Uterus (tissue), 4 donors: ENCODE measurements around the gene SPRY2. TPM values are rescaled to one million over a fixed set of nuclear protein-coding genes. Genes with fewer than 3 reads are reported as not detected.
A peak's percentile ranks its signal among the peaks of the same experiment; 100 is the strongest.

Experiments used
- DNase-seq, 2 donors: peaks; one replicate each; pipeline ENCODE4 v3.0.0-alpha.2; 2019 to 2020
- H3K27ac ChIP-seq, 2 donors: fragments of 200-600 bp; sonication (generic); 1 replicate in 1 of 2; 2 replicates in 1 of 2; pipeline ENCODE4 v1.5.1; 2016 to 2018
- H3K27me3 ChIP-seq, 2 donors: fragments of 200-600 bp; sonication (generic); one replicate each; pipeline ENCODE4 v1.5.1; 2018 to 2019; ENCODE audit warnings: control low read depth in 1 of 2
- H3K36me3 ChIP-seq, 2 donors: fragments of 200-600 bp; sonication (generic); one replicate each; pipeline ENCODE4 v1.5.1; 2019; ENCODE audit warnings: control low read depth in 1 of 2
- H3K4me1 ChIP-seq, 2 donors: fragments of 200-600 bp; sonication (generic); one replicate each; pipeline ENCODE4 v1.5.1; 2018 to 2019; ENCODE audit warnings: control low read depth in 1 of 2
- H3K4me3 ChIP-seq, 2 donors: fragments of 200-600 bp; sonication (generic); 1 replicate in 1 of 2; 2 replicates in 1 of 2; pipeline ENCODE4 v1.5.1; 2018 to 2019; ENCODE audit warnings: mild to moderate bottlenecking in 1 of 2
- H3K9me3 ChIP-seq, 2 donors: fragments of 200-600 bp; sonication (generic); one replicate each; pipeline ENCODE4 v1.5.1; 2019; ENCODE audit warnings: control low read depth in 1 of 2
- POLR2A ChIP-seq, 2 donors: fragments of 450-650 bp; IDR thresholded peaks; one replicate each; pipeline ENCODE4 v1.6.1; 2016; ENCODE audit warnings: antibody characterized with exemption in 2 of 2, mild to moderate bottlenecking in 1 of 2, moderate library complexity in 1 of 2
- intact Hi-C: fragments of 100-400 bp; cut with DNase I; formaldehyde crosslinking; loops from one replicate; pipeline ENCODE4 v1.15.1; 2023; ENCODE audit warnings: low total_unique reads
- total RNA-seq, 4 donors: library from RNA; depleted of rRNA in 3 of 4; stranded (reverse); fragments of >200 nt in 3 of 4; gene quantifications; one replicate each; pipeline versions ENCODE4 v1.1.0 to v1.2.4, GENCODE V29; 2014 to 2023
- TF ChIP-seq, protein P1 (sequence below), 4 experiments: fragments of 200-600 bp in 2 of 4; fragments of 450-650 bp in 2 of 4; sonication (generic) in 2 of 4; IDR thresholded peaks; one replicate each; pipeline ENCODE4 v1.5.1; 2016 to 2019; ENCODE audit warnings: antibody characterized with exemption in 4 of 4, mild to moderate bottlenecking in 2 of 4, moderate library complexity in 1 of 4
- donor health status: DM: yes; HTN: yes; CAD: no.

Gene SPRY2
- total RNA-seq, 4 donors from 2014 or later: 11.3 to 48.6 (median 45.6) TPM

DNA sequence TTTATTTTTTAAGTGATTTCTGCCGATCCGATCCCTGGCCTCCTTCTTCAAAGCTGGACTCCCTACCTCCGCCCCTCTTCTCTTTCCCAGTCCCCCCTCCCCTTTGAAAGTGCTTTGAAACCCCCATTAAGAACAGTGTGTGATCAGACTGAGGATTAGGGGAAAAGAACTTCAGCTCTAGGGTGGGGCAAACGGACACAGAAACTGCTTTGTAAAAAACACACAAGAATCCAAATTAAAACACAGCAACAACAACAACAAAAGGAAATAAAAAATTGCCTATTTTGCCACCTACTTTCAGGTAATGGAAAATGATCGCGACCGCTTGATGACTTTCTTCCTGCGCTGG, 1.4 kb downstream of the SPRY2 start:
- peak overlapping the region; percentile 90 to 92 for H3K27ac ChIP-seq
- no peaks in the 10 kb centered on the region for H3K4me1 ChIP-seq
- DNase-seq: no peak
- H3K4me3 ChIP-seq: peak overlapping the region; percentile 58 to 78
- no peaks in the 10 kb centered on the region for H3K9me3 ChIP-seq
- H3K36me3 ChIP-seq: no peaks in the 10 kb centered on the region
- no peaks in the 10 kb centered on the region for H3K27me3 ChIP-seq
- TF ChIP-seq, protein P1, sequence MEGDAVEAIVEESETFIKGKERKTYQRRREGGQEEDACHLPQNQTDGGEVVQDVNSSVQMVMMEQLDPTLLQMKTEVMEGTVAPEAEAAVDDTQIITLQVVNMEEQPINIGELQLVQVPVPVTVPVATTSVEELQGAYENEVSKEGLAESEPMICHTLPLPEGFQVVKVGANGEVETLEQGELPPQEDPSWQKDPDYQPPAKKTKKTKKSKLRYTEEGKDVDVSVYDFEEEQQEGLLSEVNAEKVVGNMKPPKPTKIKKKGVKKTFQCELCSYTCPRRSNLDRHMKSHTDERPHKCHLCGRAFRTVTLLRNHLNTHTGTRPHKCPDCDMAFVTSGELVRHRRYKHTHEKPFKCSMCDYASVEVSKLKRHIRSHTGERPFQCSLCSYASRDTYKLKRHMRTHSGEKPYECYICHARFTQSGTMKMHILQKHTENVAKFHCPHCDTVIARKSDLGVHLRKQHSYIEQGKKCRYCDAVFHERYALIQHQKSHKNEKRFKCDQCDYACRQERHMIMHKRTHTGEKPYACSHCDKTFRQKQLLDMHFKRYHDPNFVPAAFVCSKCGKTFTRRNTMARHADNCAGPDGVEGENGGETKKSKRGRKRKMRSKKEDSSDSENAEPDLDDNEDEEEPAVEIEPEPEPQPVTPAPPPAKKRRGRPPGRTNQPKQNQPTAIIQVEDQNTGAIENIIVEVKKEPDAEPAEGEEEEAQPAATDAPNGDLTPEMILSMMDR (IDR thresholded peaks at IDR 0.05): no peak
- TF ChIP-seq POLR2A (IDR thresholded peaks at IDR 0.05): no peak
- intact Hi-C loops: no loop called here

DNA sequence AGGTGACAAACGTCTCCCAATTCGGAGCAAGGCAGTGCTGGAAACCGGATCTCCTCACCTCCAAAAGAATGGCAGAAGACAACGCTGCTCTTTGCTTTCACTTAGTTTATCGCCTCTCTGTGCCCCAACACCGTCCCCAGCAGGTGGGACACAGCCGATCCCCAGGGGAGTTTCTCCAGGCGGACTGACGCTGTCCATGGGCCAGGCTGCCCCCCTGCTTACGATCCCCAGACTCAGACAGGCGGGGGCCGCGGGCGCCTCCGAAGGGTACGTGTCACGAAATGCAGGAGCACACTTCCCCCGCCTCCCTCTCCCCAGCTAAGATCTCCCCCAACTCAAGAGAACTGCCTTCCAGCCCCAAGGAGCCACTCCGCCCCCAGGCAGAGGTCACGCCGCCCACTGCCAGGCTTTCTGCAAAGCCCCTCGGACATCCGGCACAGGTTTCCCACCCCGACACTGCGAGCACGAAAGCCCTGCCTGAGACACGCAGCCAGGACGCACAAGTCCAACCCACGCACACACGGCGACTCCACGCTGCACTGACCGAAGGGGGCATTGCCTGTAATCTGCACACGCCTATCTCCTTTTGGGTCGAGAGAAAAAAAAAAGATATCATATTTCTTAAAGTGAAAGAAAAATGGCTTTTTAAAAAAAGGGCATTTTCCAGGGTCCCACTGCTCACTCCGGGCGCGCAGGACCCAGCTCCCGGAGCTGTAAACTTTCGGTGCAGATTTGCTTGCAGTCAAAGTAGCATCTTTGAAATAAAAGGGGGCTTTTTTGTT, 2.0 kb downstream of the SPRY2 start:
- peak; percentile 50 to 66 for DNase-seq
- TF ChIP-seq POLR2A (IDR thresholded peaks at IDR 0.05): peak in 1 of 2 donors; percentile 7
- TF ChIP-seq, protein P1 (IDR thresholded peaks at IDR 0.05): peak in 1 of 4 experiments; percentile 10
- no peaks in the 10 kb centered on the region for H3K9me3 ChIP-seq
- intact Hi-C loops: no loop called here
- no peaks in the 10 kb centered on the region for H3K4me1 ChIP-seq
- H3K27ac ChIP-seq: peak overlapping the region; percentile 90 to 92
- H3K4me3 ChIP-seq: peak overlapping the region; percentile 58 to 78
- H3K27me3 ChIP-seq: no peaks in the 10 kb centered on the region
- no peaks in the 10 kb centered on the region for H3K36me3 ChIP-seq

DNA sequence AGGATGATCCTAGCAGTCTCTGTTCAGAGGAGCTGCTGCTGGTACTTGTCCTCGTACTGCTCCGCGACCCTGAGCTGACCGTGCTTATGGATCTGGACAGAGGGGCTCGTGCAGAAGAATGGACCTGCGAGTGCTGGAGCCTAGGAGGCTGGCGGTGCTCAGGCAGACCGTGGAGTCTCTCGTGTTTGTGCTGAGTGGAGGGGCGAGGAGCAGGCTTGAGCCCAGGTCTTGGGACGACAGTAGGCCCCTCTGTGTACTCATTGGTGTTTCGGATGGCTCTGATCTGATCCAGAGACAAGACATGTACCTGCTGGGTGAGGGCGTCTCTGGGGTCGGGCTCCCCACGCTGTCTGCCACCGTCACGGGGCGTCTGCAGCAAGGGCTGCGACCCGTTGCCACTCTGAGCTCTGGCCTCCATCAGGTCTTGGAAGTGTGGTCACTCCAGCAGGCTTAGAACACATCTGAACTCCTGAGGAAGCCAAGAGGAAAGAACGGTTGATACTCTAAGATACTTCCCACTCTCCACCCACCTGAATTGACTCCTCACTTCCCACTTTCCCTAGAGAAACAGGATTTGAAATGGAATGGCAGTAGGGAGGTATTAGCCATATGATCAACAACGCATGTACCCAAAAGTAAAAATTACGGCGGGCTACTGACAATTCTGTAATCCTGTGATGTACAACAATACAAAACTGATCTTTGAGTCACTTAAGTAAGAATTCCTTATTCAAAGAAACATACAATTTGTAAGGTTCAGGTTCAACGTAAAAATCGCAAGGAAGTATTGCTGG, 3.4 kb downstream of the SPRY2 start:
- intact Hi-C loops: no loop called here
- Histone ChIP-seq H3K36me3 (no peaks in the 10 kb centered on the region), H3K27ac (peak overlapping the region; percentile 90 to 92), H3K4me1 (no peaks in the 10 kb centered on the region), H3K27me3 (no peaks in the 10 kb centered on the region), H3K9me3 (no peaks in the 10 kb centered on the region), H3K4me3 (peak overlapping the region; percentile 58 to 78)
- no peak for TF ChIP-seq POLR2A (IDR thresholded peaks at IDR 0.05)
- TF ChIP-seq, protein P1 (IDR thresholded peaks at IDR 0.05): no peak
- DNase-seq: no peak

DNA sequence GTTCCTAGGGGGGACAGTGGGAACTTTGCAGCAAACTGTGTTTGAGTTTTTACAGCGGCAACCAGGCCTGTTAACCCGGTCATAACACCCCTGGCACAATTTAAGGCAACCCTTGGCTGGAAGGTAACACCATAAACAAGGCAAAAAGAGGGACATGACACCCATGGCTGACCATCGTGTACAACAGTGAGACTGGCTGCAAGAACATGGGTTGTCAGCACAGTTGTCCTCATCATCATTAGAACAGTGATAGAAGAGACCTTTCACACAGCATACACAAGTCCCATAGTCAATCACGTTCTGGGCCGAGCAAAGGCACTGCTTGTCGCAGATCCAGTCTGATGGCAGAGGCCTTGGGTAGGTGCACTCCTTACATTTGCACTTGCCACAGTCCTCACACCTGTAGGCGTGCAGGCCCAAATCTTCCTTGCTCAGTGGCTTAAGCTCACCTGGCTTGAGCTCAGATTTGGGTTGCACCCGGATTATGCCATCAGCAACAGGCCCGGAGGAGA, 4.1 kb downstream of the SPRY2 start:
- intact Hi-C loops: no loop called here

More for the DNA sequence above, 4.1 kb downstream of the SPRY2 start:
- Histone ChIP-seq H3K9me3 (no peaks in the 10 kb centered on the region), H3K4me1 (no peaks in the 10 kb centered on the region), H3K36me3 (no peaks in the 10 kb centered on the region), H3K27ac (peak overlapping the region; percentile 90 to 92), H3K27me3 (no peaks in the 10 kb centered on the region), H3K4me3 (peak overlapping the region; percentile 12 to 78)
- no peak for DNase-seq
- TF ChIP-seq, protein P1 (IDR thresholded peaks at IDR 0.05): no peak
- no peak for TF ChIP-seq POLR2A (IDR thresholded peaks at IDR 0.05)
